NCI-H526 (cell line): Measurements from ENCODE around the gene MATCAP1.

Source experiments
- DNase-seq, 2 experiments: peaks; one replicate each; lab custom pipeline; 2025; lab: John Stamatoyannopoulos, UW

MATCAP1 gene

GRCh38 chr16:67156143-67156844 is 27.5 kb downstream of the MATCAP1 start:
- no peak for DNase-seq

DNA sequence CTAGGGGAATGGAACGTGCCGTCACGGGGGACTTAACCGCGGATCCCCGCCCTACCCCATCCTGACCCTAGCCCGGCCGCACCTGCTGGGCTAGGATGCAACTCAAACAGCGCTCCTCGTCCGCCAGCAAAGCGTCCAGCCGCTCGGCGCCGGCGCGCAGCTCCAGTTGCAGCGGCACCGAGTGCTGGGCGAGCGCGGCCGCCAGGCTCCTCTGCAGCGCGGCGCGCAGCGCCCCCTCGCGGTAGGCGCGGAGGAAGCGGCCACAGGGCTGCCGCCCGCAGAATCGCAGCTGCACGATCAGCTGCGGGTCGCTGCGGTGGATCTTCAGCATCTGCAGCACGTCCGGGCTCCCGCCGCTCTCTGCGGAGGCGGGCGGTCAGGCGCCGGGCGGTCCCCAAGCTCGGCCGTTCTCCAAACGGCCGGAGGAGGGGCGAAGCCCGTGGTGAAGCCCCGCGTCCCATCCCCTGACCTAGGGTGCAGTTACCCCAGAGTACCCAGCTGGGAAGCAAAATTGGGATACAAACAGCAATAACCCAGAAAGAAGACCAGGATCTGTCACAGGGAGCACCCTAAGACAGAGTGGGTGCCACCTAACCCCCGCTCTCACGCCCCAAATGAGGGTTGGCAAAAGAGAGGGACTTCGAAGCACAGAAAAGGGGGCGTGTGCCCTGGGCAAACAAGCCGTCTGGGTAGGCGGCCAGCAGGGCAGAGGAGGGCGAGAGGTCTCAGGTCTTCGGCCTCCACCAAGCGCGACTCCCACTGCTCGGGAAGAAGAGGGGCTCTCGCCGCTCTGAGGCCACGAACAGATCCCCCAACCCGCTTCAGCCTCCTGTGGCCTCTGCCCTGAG is 28.2 kb downstream of the MATCAP1 start:
- peak; percentile 23 to 83 for DNase-seq

GRCh38 chr16:67154578-67155294 is 29.0 kb downstream of the MATCAP1 start:
- DNase-seq, result no peak

GRCh38 chr16:67151431-67152097 is 32.2 kb downstream of the MATCAP1 start:
- peak in 1 of 2 experiments; percentile 4 for DNase-seq

- peak in 1 of 2 experiments; percentile 66 for DNase-seq
Measured at GRCh38 chr16:67150833-67151396, 32.8 kb downstream of the MATCAP1 start, which contains the start of gene B3GNT9. Gene B3GNT9, minus strand, starts transcription at chr16:67150998. Its CDS starts 513 bp downstream, at chr16:67150485.

DNA sequence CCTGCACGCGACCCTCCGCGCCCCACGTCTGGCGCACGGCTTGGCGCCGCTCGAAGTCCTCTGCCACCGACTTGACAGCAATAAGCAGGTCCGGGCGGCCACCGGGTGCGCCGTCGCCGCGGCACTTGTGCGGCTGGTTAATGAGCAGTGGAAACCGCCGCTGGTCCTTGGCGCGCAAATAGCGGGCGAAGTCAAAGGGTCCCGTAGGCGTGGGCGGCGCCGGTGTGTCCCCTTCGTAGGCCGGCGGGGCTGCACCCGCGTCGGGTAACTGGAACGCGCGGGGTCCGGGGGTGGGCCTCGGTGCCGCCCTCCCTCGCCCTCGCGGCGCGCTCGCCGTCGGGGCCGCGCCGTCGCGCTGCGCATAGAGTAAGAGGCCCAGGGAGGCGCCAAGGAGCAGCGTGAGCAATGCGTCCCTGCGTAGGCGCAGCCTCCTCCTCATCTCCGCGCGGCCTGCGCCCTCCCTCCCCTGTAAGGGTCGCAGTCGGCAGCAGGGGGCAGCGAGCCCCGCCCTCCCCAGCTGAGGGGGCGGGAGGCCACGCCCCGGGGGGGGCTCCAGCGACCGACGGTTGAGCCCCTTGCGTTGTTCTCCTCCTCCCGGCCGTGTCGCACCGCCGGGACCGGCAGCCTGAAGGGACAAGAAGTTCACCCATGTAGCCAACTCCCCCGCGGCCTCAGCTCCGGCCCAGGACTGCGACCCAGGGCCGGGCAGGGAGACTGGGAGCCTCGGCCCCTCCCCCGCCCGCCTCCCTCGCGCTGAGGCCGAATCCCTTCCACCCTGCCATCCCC is 33.5 kb downstream of the MATCAP1 start:
- peak in 1 of 2 experiments; percentile 50 for DNase-seq

- no peak for DNase-seq
Measured at GRCh38 chr16:67149276-67150046, 34.3 kb downstream of the MATCAP1 start.

GRCh38 chr16:67148656-67149275 is 35.0 kb downstream of the MATCAP1 start:
- no peak for DNase-seq

- DNase-seq, result no peak
Measured at GRCh38 chr16:67148221-67148620, 35.5 kb downstream of the MATCAP1 start.

GRCh38 chr16:67147437-67148140 is 36.2 kb downstream of the MATCAP1 start:
- DNase-seq, result no peak

DNA sequence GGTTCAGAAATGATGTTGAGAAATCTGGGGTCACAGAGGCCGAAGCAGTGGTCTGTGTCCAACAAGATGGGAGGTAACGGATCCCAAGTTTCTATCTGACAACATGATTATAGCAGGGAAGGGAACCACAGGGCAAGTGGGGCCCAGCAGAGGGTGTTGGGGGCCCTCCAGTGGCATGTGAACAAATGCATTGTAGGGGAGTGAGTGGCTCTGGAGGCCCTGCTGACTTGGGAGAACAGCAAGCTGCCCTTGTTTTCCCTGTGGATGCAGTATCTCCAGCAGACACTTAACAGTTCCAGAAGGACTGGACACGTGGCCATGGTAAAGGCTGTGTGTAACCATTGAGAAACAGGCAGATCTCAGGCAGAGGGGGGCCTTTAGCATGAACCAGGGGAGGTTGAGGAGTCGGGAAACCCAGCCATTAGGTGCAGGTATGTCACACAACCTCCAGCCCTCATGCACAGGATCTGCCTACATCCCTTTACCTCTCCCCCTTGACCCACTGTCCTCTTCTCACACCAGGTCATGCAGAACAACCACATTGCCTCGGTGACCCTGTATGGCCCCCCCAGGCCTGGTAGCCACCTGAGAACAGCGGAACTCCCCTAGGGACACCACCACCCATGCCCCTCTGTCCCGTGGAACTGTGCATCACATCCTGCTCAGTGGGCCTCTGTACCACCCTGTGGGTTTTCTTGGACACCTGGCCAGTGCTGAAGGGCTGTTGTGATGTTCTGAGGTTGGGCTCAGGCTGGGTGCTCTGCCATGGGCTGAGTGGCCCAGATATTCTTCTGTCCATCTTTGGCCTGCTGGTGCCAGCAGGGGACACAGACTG is 37.0 kb downstream of the MATCAP1 start:
- no peak for DNase-seq

- DNase-seq, result no peak
Measured at GRCh38 chr16:67145746-67146145, 38.0 kb downstream of the MATCAP1 start.

GRCh38 chr16:67144943-67145342 is 38.8 kb downstream of the MATCAP1 start:
- no peak for DNase-seq

- no peak for DNase-seq
Measured at GRCh38 chr16:67142342-67142741, 41.4 kb downstream of the MATCAP1 start.

DNA sequence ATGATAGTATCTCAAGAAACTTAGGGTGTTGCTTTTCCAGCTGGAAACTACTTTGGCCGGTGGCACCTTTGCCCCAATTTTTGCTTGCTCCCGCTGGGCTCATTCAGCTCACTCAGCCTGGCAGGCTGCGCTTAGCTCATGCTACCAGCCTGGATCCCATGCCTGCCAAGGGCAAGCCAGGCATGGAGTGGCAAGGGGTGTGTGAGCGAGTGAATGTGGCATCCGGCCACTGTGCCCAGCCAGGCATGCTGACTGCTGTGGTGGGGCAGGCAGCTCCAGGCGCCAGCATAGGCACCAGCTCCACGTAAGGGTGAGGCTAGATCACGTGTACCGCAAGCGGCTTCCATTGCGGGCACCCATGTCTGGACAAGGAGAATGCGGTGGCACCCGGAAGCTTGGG is 42.4 kb downstream of the MATCAP1 start:
- DNase-seq, result no peak

DNA sequence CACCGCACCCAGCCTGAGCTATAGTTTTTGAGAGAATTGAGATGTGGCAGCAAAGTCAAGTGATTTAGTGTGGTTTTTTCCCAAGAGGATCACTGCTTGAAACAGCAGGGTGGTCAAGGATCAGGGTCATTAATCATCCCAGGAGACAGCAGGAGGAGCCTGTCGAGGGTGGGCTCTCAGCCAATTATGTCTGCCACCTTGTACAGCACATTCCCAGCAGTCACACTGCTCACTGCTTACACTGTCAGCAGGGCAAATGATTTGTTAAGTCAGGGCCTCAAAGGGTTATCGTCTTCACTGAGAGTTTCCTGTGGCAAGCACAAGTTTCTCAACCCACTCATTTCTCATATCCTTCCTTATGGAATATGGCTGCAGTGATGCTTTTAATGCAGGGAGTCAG is 46.2 kb downstream of the MATCAP1 start:
- no peak for DNase-seq

GRCh38 chr16:67129422-67129821 is 54.3 kb downstream of the MATCAP1 start:
- DNase-seq, result no peak

GRCh38 chr16:67128887-67129286 is 54.9 kb downstream of the MATCAP1 start:
- DNase-seq, result no peak
